Panc1 (cell line): ENCODE data around the gene ARL14EPL. TPM values are rescaled to one million over a fixed set of nuclear protein-coding genes. Genes with fewer than 3 reads are reported as not detected.

Experiments
- ATAC-seq: fragments of 200-7000 bp; cut with Tn5 transposase; 2 replicates; pipeline ENCODE4 v1.9.1; 2020; ENCODE audit warnings: mild to moderate bottlenecking, moderate library complexity
- BruUV-seq: library from RNA; stranded (reverse); fragments of 400-500 nt; replicated peaks from 2 replicates; lab custom pipeline; 2021; lab: Mats Ljungman, UMichigan
- CTCF ChIA-PET: fragments of 300-600 bp; sonication (Branson Sonifier 250); formaldehyde crosslinking; loops from one replicate; lab custom pipeline; 2022; ENCODE audit warnings: antibody characterized with exemption; lab: Charles Lee
- POLR2A ChIA-PET: fragments of 300-600 bp; sonication (Branson Sonifier 250); formaldehyde crosslinking; loops from one replicate; lab custom pipeline; 2022; ENCODE audit warnings: antibody characterized with exemption; lab: Charles Lee
- DNase-seq: peaks from one replicate; pipeline ENCODE4 v3.0.0-alpha.2; 2010; ENCODE audit warnings: low read depth, low spot score
- H3K27ac ChIP-seq: 2 replicates; pipeline ENCODE4 v1.5.1; 2011; ENCODE audit warnings: mild to moderate bottlenecking, low read length, inconsistent platforms
- H3K27me3 ChIP-seq: fragments of 200-500 bp; sonication (Bioruptor generic); 2 replicates; pipeline ENCODE4 v1.6.0; 2014; ENCODE audit warnings: low read length, inconsistent platforms; ENCODE audit not compliant: control insufficient read depth, insufficient read depth
- H3K36me3 ChIP-seq: fragments of 200-500 bp; sonication (Bioruptor generic); 2 replicates; pipeline ENCODE4 v1.5.1; 2014; ENCODE audit warnings: inconsistent platforms, mild to moderate bottlenecking, low read length, moderate library complexity; ENCODE audit not compliant: control insufficient read depth, insufficient read depth
- H3K4me1 ChIP-seq: 2 replicates; pipeline ENCODE4 v1.5.1; 2011; ENCODE audit warnings: inconsistent platforms, mild to moderate bottlenecking, low read length, moderate library complexity; ENCODE audit not compliant: control insufficient read depth, insufficient read depth
- H3K4me3 ChIP-seq, 2 experiments: 2 replicates each; pipeline ENCODE4 v1.5.1; 2011 to 2012; ENCODE audit warnings: low read depth in 2 of 2, low read length in 2 of 2, mild to moderate bottlenecking in 2 of 2, inconsistent platforms in 1 of 2, moderate library complexity in 1 of 2
- H3K9me3 ChIP-seq: fragments of 200-500 bp; sonication (Bioruptor generic); 2 replicates; pipeline ENCODE4 v1.5.1; 2014; ENCODE audit warnings: low read depth, mild to moderate bottlenecking, inconsistent platforms, low read length, moderate library complexity; ENCODE audit not compliant: control insufficient read depth, insufficient read depth
- CTCF ChIP-seq: fragments of 450-650 bp; IDR thresholded peaks from 2 replicates; pipeline ENCODE4 v1.5.1; 2017; ENCODE audit warnings: mild to moderate bottlenecking
- POLR2AphosphoS5 ChIP-seq: IDR thresholded peaks from 2 replicates; pipeline ENCODE4 v1.6.1; 2012; ENCODE audit warnings: mild to moderate bottlenecking, low read depth, low read length, moderate library complexity
- REST ChIP-seq, 2 experiments: IDR thresholded peaks; 2 replicates each; pipeline ENCODE4 v1.6.1; 2011 to 2012; ENCODE audit warnings: low read depth in 2 of 2, control low read depth in 1 of 2, low read length in 1 of 2, mild to moderate bottlenecking in 1 of 2, moderate library complexity in 1 of 2; ENCODE audit not compliant: insufficient read depth in 1 of 2
- SIN3A ChIP-seq: IDR thresholded peaks from 2 replicates; pipeline ENCODE4 v1.6.1; 2012; ENCODE audit warnings: low read depth, mild to moderate bottlenecking, low read length, moderate library complexity, borderline replicate concordance; ENCODE audit not compliant: insufficient read depth
- TCF7L2 ChIP-seq: IDR thresholded peaks from 2 replicates; pipeline ENCODE4 v1.6.1; 2011; ENCODE audit warnings: mild to moderate bottlenecking, low read depth, low read length, inconsistent platforms
- in situ Hi-C: cut with HindIII; loops from 2 replicates; pipeline ENCODE4 v1.10.0; 2016; ENCODE audit warnings: low sequenced_read_pairs, low pct_unique_long_range_greater_than_20kb
- intact Hi-C: fragments of 100-400 bp; cut with micrococcal nuclease; formaldehyde crosslinking; loops from one replicate; pipeline ENCODE4 v1.10.0; 2022; ENCODE audit not compliant: unreplicated experiment
- total RNA-seq: library from RNA; stranded (reverse); gene quantifications from one replicate; pipeline ENCODE4 v1.2.1, GENCODE V29; 2021; ENCODE audit not compliant: unreplicated experiment

The ARL14EPL gene
- total RNA-seq, 1 experiment from 2014 or later: not detected

GRCh38 chr5:116076496-116076895 lies 44.2 kb downstream of the ARL14EPL start:
- no peak for DNase-seq
- ATAC-seq: no peak
- Histone ChIP-seq H3K27ac (no peak overlapping the region), H3K27me3 (no peaks in the 10 kb centered on the region; the same call in 1 of the 2 replicates), H3K9me3 (no peaks in the 10 kb centered on the region), H3K4me1 (no peaks in the 10 kb centered on the region), H3K36me3 (no peaks in the 10 kb centered on the region), H3K4me3 (no peak overlapping the region)
- ChIA-PET POLR2A (no interaction called here), CTCF (no interaction called here)
- intact Hi-C loops (no loop called here), in situ Hi-C loops (no loop called here)
- BruUV-seq: no TSS peak
- TF ChIP-seq POLR2AphosphoS5: no peak
- TF ChIP-seq TCF7L2: no peak
- no peak for TF ChIP-seq SIN3A
- TF ChIP-seq REST (IDR thresholded peaks at IDR 0.05; ENCODE audit: insufficient read depth in 1 of 2, low read depth in 2 of 2, low read length in 1 of 2): no peak
- TF ChIP-seq CTCF: no peak

- TF ChIP-seq REST (IDR thresholded peaks at IDR 0.05; ENCODE audit: insufficient read depth in 1 of 2, low read depth in 2 of 2, low read length in 1 of 2) (no peak), POLR2AphosphoS5 (no peak), SIN3A (no peak), TCF7L2 (no peak), CTCF (no peak)
- no peak for ATAC-seq
- intact Hi-C loops: no loop called here
- in situ Hi-C loops: no loop called here
- H3K4me3 ChIP-seq: no peak overlapping the region
- no peak overlapping the region for H3K27ac ChIP-seq
- POLR2A ChIA-PET: no interaction called here
- H3K27me3 ChIP-seq: no peaks in the 10 kb centered on the region
- no peaks in the 10 kb centered on the region for H3K36me3 ChIP-seq
- no TSS peak for BruUV-seq
- DNase-seq: no peak
- no peaks in the 10 kb centered on the region for H3K9me3 ChIP-seq
- CTCF ChIA-PET: no interaction called here
- H3K4me1 ChIP-seq: no peaks in the 10 kb centered on the region
Measured at GRCh38 chr5:116078199-116078598, 45.9 kb downstream of the ARL14EPL start.
